ENCODE data around the gene TNFRSF6B.

DNA sequence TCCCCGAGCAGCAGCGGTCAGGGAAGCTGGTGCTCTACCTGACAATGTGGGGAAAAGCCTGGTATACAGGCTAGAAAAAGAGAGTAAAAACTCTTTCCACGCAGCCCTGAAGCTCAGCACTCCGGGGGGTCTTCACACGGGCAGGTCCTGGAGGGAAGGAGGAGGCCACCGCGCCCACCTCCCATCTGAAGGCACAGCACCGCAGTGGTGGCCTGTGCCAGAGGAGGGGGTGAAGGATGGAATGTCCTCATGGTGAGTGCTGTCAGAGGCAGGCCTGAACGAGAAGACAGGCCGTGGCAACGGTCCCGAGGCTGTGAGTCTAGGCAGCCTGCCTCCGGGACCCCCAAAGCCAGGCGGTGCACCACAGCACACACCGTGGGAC, 49.0 kb downstream of the TNFRSF6B start:
- TF ChIP-seq, protein P1, sequence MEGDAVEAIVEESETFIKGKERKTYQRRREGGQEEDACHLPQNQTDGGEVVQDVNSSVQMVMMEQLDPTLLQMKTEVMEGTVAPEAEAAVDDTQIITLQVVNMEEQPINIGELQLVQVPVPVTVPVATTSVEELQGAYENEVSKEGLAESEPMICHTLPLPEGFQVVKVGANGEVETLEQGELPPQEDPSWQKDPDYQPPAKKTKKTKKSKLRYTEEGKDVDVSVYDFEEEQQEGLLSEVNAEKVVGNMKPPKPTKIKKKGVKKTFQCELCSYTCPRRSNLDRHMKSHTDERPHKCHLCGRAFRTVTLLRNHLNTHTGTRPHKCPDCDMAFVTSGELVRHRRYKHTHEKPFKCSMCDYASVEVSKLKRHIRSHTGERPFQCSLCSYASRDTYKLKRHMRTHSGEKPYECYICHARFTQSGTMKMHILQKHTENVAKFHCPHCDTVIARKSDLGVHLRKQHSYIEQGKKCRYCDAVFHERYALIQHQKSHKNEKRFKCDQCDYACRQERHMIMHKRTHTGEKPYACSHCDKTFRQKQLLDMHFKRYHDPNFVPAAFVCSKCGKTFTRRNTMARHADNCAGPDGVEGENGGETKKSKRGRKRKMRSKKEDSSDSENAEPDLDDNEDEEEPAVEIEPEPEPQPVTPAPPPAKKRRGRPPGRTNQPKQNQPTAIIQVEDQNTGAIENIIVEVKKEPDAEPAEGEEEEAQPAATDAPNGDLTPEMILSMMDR (IDR thresholded peaks at IDR 0.05; ENCODE audit: borderline replicate concordance, extremely low read depth, low read length, poor library complexity, severe bottlenecking): no peak
- TF ChIP-seq EZH2 (IDR thresholded peaks at IDR 0.05; ENCODE audit: borderline replicate concordance, low read depth, low read length, severe bottlenecking): no peak
